KOPT-K1 (cell line): ENCODE results near the gene GPR137B.

ENCODE experiments used
- H3K27ac ChIP-seq: fragments of 200-600 bp; sonication (generic); 2 replicates; pipeline ENCODE4 v1.5.1; 2016; ENCODE audit warnings: antibody characterized with exemption, mild to moderate bottlenecking, low read depth, low read length; ENCODE audit not compliant: poor library complexity, severe bottlenecking
- H3K36me3 ChIP-seq: fragments of 200-600 bp; sonication (generic); 2 replicates; pipeline ENCODE4 v1.5.1; 2017; ENCODE audit warnings: antibody characterized with exemption, mild to moderate bottlenecking, low read length, moderate library complexity; ENCODE audit not compliant: insufficient read depth
- H3K9me3 ChIP-seq: fragments of 200-600 bp; sonication (generic); 2 replicates; pipeline ENCODE4 v1.5.1; 2017; ENCODE audit warnings: antibody characterized with exemption, low read length, mild to moderate bottlenecking; ENCODE audit not compliant: insufficient read depth, poor library complexity, severe bottlenecking

Gene GPR137B

DNA sequence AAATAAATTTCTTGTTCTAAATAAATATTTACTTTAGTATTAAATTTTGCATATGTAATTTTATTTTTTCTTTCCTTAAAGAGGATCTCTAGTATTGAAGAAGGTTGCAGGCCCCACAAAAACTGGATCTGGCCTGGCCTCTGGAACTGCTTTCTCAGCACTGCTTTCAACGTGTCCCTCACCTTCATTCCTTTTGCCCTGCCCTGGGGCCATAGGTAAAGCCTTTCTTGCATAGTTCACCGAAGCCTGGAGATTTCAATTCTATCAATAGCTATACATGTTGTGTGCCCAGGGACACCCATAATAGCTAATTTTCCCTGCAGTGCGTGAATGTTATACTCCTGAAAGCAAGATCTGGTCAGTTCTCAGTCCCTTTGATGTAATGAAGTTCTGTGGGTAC lies 12.0 kb upstream of the GPR137B start:
- Histone ChIP-seq H3K36me3 (no peaks in the 10 kb centered on the region), H3K9me3 (no peaks in the 10 kb centered on the region), H3K27ac (no peak overlapping the region)

DNA sequence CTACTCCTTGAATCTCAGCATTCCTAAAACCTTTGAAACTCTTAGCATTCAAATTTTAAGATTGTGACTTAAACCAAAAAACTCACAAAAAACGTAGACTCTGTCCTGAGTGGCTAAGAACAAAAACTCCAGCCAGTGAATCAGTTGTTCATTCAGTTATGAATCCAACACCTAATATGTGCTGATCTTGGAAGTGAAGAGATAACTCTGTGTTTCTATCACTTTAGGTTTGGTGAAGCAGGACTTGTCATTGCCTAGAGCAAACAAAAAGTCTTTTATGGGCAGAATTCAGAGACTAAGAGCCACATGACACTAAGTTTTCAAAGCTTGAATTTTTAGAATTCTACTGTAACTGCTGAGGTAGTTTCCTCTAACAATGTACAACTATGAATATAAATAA lies 10.4 kb upstream of the GPR137B start:
- no peaks in the 10 kb centered on the region for H3K9me3 ChIP-seq
- H3K27ac ChIP-seq = no peak overlapping the region
- H3K36me3 ChIP-seq = no peaks in the 10 kb centered on the region

DNA sequence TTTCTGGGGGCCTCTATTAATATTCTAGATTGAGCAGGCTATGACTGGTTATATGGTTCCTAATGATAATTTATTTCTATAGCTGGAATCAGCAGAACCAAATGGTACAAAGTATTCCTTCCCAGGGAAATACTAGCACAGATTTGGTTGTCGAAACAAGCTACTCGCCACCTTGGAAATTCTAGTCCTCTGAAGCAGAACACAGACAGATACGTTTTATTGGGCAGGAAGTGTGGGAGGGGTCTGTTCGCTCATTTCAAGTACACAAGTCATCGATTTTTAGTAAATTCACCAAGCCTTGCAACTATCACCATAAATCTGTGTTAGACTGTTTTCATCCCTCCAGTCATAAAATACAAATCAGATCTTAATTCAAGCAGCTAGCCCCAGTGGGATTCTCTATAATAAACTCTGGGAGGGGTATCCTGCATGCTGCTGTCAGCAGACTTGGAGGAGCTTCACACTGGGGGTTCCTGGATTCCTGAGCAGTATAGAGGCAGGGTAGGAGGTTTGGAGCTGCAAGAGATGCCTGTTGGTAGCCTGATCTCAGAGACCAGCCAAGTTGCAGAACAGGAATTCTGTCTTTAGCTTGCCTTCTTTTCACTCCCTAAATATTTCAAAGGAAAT lies 9.8 kb upstream of the GPR137B start:
- H3K36me3 ChIP-seq = no peaks in the 10 kb centered on the region
- H3K27ac ChIP-seq = no peak overlapping the region
- H3K9me3 ChIP-seq = no peaks in the 10 kb centered on the region

- no peak overlapping the region for H3K27ac ChIP-seq
- H3K36me3 ChIP-seq = no peaks in the 10 kb centered on the region
- no peaks in the 10 kb centered on the region for H3K9me3 ChIP-seq
Measured at GRCh38 chr1:236133339-236133738, 9.0 kb upstream of the GPR137B start.

- Histone ChIP-seq H3K27ac (no peak overlapping the region), H3K36me3 (no peaks in the 10 kb centered on the region), H3K9me3 (no peaks in the 10 kb centered on the region)
Measured at GRCh38 chr1:236133802-236134201, 8.5 kb upstream of the GPR137B start.

- Histone ChIP-seq H3K9me3 (no peaks in the 10 kb centered on the region), H3K36me3 (no peaks in the 10 kb centered on the region), H3K27ac (no peak overlapping the region)
Measured at GRCh38 chr1:236137285-236137852, 5.0 kb upstream of the GPR137B start.

DNA sequence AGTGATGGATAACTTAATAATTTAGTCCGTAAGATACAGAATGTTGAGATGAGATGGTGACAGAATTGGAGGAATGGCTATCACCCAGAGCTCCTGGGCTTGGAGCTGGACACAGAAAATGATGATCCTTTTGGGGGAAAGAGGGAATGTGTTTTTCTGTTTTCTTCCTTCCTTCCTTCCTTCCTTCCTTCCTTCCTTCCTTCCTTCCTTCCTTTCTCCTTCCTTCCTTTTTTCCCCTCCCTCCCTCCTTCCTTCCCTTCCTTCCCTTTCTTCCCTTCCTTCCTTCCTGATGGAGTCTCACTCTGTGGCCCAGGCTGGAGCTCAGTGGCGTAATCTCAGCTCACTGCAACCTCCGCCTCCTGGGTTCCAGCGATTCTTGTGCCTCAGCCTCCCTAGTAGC lies 2.8 kb upstream of the GPR137B start:
- no peak overlapping the region for H3K27ac ChIP-seq
- H3K9me3 ChIP-seq = no peaks in the 10 kb centered on the region
- no peaks in the 10 kb centered on the region for H3K36me3 ChIP-seq

DNA sequence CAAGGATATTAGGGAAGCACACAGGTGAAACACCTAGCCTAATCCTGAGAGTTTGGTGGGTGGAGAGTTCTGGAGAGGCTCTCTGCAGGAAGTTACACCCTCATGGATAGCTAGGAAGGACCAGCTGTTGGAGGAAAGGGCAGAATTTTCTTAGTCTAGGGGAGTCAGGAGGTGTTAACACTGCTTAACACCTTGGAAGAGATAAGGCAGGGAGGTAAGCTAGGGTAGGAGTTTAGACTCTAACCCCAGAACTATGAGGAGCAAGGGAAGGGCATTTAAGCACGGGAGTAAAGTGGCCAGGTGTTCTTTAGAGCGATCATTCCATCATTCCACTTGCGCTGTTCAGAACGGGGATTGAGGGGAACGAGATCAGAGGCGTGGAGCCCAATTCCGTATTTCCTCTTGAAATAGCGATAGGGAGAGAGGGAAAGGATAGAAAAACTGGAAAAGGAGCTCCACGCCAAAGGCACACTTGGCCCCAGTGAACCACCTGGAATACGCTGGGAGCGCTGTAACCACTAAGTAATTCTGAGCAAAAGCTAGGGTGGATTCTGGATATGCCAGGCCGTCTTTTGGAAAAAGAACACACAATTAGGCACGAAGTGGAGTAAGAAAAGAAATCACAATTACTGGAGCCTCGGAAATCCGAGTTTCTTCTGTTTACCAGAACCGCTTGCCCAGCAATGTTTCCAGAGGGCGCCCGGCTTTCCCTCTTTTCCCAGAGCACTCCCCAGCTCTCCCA lies 1.5 kb upstream of the GPR137B start:
- H3K27ac ChIP-seq = no peak overlapping the region
- no peaks in the 10 kb centered on the region for H3K9me3 ChIP-seq
- H3K36me3 ChIP-seq = no peaks in the 10 kb centered on the region

- Histone ChIP-seq H3K9me3 (no peaks in the 10 kb centered on the region), H3K36me3 (no peaks in the 10 kb centered on the region), H3K27ac (no peak overlapping the region)
Measured at GRCh38 chr1:236141447-236142252, 689 bp upstream of the GPR137B start.

DNA sequence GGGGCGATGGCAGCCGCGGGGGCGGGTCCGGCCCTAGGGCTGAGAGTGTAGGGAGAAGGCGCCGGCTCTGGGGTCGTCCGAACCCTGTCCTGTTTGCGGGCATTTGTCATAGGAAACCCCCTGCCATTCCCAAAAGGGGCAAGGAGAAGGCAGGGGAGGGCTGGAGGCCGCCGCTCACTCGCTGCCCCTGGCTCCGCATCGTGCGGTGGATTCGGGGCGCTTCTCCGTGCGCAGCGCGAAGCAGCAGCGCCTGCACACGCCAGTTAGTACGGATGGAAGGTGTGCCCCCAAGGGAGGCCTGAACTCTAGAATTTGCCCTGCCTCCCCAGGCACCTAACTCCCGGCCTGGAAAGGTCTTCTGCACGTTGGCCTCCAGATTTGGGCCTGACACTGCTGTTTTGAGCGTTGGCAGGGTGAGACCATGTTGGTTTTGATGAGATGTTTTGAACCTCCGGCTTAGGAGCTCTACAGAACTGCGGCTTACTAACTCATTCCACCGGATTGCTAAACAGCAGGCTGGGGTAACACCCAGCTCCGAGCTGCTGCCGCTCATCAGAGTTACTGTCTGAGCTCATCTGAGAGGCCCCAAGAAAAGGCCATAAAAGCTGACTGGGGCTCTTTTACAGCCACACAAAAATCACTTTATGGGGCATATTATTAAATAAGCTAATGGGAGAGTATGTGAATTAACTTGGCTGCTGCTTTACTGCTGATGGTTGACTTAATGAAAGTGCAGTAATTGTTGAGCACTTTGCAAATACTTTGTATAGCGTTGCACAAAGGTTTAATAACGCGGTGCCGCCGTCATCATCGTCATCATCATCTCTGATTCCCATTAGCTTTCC lies 987 bp downstream of the GPR137B start:
- Histone ChIP-seq H3K36me3 (no peaks in the 10 kb centered on the region), H3K27ac (no peak overlapping the region), H3K9me3 (no peaks in the 10 kb centered on the region)

DNA sequence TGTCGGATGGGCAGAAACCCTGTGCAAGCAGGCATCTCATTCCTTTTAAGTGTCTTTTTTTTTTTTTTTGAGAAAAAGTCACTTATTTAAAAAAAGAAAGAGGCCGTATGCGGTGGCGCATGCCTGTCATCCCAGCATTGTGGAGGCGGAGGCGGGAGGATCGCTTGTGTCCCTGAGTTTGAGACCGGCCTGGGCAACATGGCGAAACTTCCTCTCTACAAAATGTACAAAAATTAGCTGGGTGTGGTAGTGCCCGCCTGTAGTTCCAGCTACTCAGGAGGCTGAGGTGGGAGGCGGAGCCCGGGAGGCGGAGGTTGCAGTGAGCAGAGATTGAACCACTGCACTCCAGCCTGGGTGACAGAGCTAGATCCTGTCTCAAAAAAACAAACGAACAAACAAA lies 1.7 kb downstream of the GPR137B start:
- H3K9me3 ChIP-seq = no peaks in the 10 kb centered on the region
- H3K27ac ChIP-seq = no peak overlapping the region
- H3K36me3 ChIP-seq = no peaks in the 10 kb centered on the region

DNA sequence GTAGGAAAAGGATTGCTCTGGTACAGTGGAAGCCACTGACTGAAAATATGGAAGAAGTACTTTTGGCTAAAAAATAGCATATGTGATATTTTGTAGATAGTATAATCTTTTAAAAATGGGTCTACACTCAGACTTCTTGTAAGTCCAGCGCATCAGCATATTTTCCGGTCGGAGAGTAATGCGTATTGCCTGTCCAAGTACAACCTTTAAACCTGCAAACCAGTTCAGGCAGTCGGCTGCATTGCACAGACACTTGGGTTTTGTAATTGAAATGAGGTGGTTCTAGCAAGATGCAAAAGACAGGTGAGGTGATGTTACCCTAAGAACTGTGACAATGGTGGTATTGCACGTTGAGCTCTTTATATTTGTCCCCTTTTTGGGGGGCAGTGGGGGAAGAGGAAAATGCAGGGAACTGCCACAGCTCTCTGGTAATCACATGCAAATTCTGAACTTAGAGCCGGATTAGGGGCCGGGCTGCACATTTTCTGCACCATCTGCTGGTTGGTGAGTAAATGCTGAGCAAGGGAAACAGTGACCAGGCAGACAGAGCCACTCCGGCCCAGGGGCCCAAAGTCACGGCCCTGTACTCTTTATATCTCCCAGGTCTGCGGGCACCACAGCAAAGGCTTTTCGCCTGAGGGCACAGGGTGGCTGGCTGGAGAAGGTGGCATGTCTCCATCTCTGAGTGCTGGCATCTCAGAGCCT lies 2.3 kb downstream of the GPR137B start:
- Histone ChIP-seq H3K27ac (no peak overlapping the region), H3K36me3 (no peaks in the 10 kb centered on the region)

GRCh38 chr1:236147068-236147467 lies 4.7 kb downstream of the GPR137B start:
- Histone ChIP-seq H3K36me3 (no peaks in the 10 kb centered on the region), H3K27ac (no peak overlapping the region), H3K9me3 (no peaks in the 10 kb centered on the region)

More for the DNA sequence above, 2.3 kb downstream of the GPR137B start:
- no peaks in the 10 kb centered on the region for H3K9me3 ChIP-seq
